PC-3 (cell line): ENCODE data around the gene DYTN. TPM values are rescaled to one million over a fixed set of nuclear protein-coding genes. Genes with fewer than 3 reads are reported as not detected.

Experiments used
- ATAC-seq: fragments of 200-7000 bp; cut with Tn5 transposase; 2 replicates; pipeline ENCODE4 v1.9.1; 2020; ENCODE audit warnings: mild to moderate bottlenecking, moderate library complexity
- BruUV-seq: library from RNA; stranded (reverse); fragments of 400-500 nt; replicated peaks from 2 replicates; lab custom pipeline; 2021; lab: Mats Ljungman, UMichigan
- CTCF ChIA-PET: fragments of 300-600 bp; sonication (Branson Sonifier 250); formaldehyde crosslinking; loops from one replicate; lab custom pipeline; 2022; ENCODE audit warnings: antibody characterized with exemption; lab: Charles Lee
- POLR2A ChIA-PET: fragments of 300-600 bp; sonication (Branson Sonifier 250); formaldehyde crosslinking; loops from one replicate; lab custom pipeline; 2022; ENCODE audit warnings: antibody characterized with exemption; ENCODE audit not compliant: unreplicated experiment; lab: Charles Lee
- DNase-seq: peaks from one replicate; pipeline ENCODE4 v3.0.0-alpha.2; 2015
- H2AFZ ChIP-seq: fragments of 300-600 bp; sonication (generic); 2 replicates; pipeline ENCODE4 v1.6.0; 2016; ENCODE audit warnings: antibody characterized with exemption, low read length
- H3F3A ChIP-seq: fragments of 300-600 bp; sonication (generic); one replicate; pipeline ENCODE4 v1.6.0; 2017; ENCODE audit warnings: antibody characterized with exemption, low read length, control low read depth, mild to moderate bottlenecking; ENCODE audit not compliant: unreplicated experiment
- H3K27ac ChIP-seq: fragments of 300-600 bp; sonication (generic); 2 replicates; pipeline ENCODE4 v1.5.1; 2016; ENCODE audit warnings: mild to moderate bottlenecking, low read length
- H3K27me3 ChIP-seq: fragments of 300-600 bp; sonication (generic); 2 replicates; pipeline ENCODE4 v1.6.1; 2016; ENCODE audit warnings: low read length, mixed read lengths
- H3K36me3 ChIP-seq: fragments of 300-600 bp; sonication (generic); 2 replicates; pipeline ENCODE4 v1.6.1; 2016; ENCODE audit warnings: low read depth, mixed run types, low read length, mixed read lengths
- H3K4me1 ChIP-seq: fragments of 300-600 bp; sonication (generic); 2 replicates; pipeline ENCODE4 v1.5.1; 2016; ENCODE audit warnings: low read length; ENCODE audit not compliant: insufficient read depth
- H3K4me2 ChIP-seq: fragments of 300-600 bp; sonication (generic); 2 replicates; pipeline ENCODE4 v1.6.0; 2016; ENCODE audit warnings: low read length
- H3K4me3 ChIP-seq: fragments of 300-600 bp; sonication (generic); 2 replicates; pipeline ENCODE4 v1.5.1; 2016; ENCODE audit warnings: mild to moderate bottlenecking, low read length, mixed read lengths
- H3K79me2 ChIP-seq: fragments of 300-600 bp; sonication (generic); 2 replicates; pipeline ENCODE4 v1.6.1; 2017; ENCODE audit warnings: low read length, mixed read lengths
- H3K9ac ChIP-seq: fragments of 300-600 bp; sonication (generic); 2 replicates; pipeline ENCODE4 v1.6.0; 2016; ENCODE audit warnings: mild to moderate bottlenecking, low read length
- H3K9me2 ChIP-seq: fragments of 300-600 bp; sonication (generic); replicated peaks from 2 replicates; pipeline ENCODE4 v1.6.1; 2016; ENCODE audit warnings: mixed run types, low read length, mixed read lengths
- H3K9me3 ChIP-seq: fragments of 300-600 bp; sonication (generic); 2 replicates; pipeline ENCODE4 v1.6.1; 2016; ENCODE audit warnings: low read length, mixed read lengths
- H4K20me1 ChIP-seq: fragments of 300-600 bp; sonication (generic); 2 replicates; pipeline ENCODE4 v1.6.1; 2016; ENCODE audit warnings: low read length, mixed read lengths
- EZH2 ChIP-seq: fragments of 300-600 bp; sonication (generic); IDR thresholded peaks from one replicate; pipeline ENCODE4 v1.6.1; 2017; ENCODE audit warnings: antibody characterized with exemption, mild to moderate bottlenecking, low read length; ENCODE audit not compliant: unreplicated experiment
- EZH2phosphoT487 ChIP-seq: fragments of 300-600 bp; sonication (generic); IDR thresholded peaks from 2 replicates; pipeline ENCODE4 v1.6.1; 2018; ENCODE audit warnings: mild to moderate bottlenecking, antibody characterized with exemption, low read length, borderline replicate concordance
- intact Hi-C: fragments of 100-400 bp; cut with micrococcal nuclease; formaldehyde crosslinking; loops from 2 replicates; pipeline ENCODE4 v1.9.0; 2023
- total RNA-seq: library from RNA; depleted of rRNA; stranded (reverse); fragments of >200 nt; gene quantifications from 2 replicates; pipeline ENCODE4 v1.2.3, GENCODE V29; 2014
- TF ChIP-seq, protein P1 (sequence below): fragments of 300-600 bp; sonication (generic); conservative IDR thresholded peaks from 2 replicates; pipeline ENCODE4 v1.5.1; 2017; ENCODE audit warnings: antibody characterized with exemption, low read depth, mild to moderate bottlenecking, low read length

Gene DYTN
- total RNA-seq, 1 experiment from 2014 or later = not detected

DNA sequence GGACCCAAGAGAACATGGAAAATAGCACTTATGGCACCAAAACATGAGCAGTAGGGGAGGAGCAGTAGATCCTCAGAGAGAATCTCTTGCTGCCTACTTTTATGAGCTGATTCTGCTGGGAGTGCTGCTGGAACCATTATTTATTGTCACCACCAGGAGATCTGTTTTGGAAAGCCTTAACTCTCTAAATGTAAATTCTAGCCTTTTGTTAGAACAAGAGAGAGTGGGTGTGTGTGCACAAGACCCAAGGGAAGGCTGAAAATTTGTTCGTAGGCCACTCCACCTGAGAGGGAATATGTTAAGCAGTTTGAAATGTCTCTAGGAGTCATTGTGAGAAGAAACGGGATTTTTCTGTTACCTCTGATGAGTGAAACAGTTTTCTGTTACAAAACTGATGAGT, 92.1 kb downstream of the DYTN start:
- no peak overlapping the region for H3K9ac ChIP-seq
- ATAC-seq (no peak), DNase-seq (no peak)
- ChIA-PET CTCF (interaction anchor here (0.5 kb wide), 1 partner anchor 29 kb away, joined by 4 read pairs; no protein-coding TSS in a partner anchor), POLR2A (no interaction called here)
- no TSS peak for BruUV-seq
- intact Hi-C loops = no loop called here
- H2AFZ ChIP-seq = no peak overlapping the region
- H3K79me2 ChIP-seq = no peaks in the 10 kb centered on the region
- H3K27me3 ChIP-seq = peaks cover 5% of the 10 kb centered on the region; the same call in 1 of the 2 replicates
- TF ChIP-seq EZH2 = no peak
- TF ChIP-seq EZH2phosphoT487 = no peak
- TF ChIP-seq, protein P1, sequence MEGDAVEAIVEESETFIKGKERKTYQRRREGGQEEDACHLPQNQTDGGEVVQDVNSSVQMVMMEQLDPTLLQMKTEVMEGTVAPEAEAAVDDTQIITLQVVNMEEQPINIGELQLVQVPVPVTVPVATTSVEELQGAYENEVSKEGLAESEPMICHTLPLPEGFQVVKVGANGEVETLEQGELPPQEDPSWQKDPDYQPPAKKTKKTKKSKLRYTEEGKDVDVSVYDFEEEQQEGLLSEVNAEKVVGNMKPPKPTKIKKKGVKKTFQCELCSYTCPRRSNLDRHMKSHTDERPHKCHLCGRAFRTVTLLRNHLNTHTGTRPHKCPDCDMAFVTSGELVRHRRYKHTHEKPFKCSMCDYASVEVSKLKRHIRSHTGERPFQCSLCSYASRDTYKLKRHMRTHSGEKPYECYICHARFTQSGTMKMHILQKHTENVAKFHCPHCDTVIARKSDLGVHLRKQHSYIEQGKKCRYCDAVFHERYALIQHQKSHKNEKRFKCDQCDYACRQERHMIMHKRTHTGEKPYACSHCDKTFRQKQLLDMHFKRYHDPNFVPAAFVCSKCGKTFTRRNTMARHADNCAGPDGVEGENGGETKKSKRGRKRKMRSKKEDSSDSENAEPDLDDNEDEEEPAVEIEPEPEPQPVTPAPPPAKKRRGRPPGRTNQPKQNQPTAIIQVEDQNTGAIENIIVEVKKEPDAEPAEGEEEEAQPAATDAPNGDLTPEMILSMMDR = no peak
- H3K4me2 ChIP-seq = no peak overlapping the region
- H3K27ac ChIP-seq = no peak overlapping the region
- H3K4me1 ChIP-seq = no peaks in the 10 kb centered on the region
- H3K9me2 ChIP-seq = no peaks in the 10 kb centered on the region
- H4K20me1 ChIP-seq = no peaks in the 10 kb centered on the region
- H3F3A ChIP-seq = no peaks in the 10 kb centered on the region
- no peaks in the 10 kb centered on the region for H3K9me3 ChIP-seq
- H3K36me3 ChIP-seq = no peaks in the 10 kb centered on the region
- H3K4me3 ChIP-seq = no peak overlapping the region

DNA sequence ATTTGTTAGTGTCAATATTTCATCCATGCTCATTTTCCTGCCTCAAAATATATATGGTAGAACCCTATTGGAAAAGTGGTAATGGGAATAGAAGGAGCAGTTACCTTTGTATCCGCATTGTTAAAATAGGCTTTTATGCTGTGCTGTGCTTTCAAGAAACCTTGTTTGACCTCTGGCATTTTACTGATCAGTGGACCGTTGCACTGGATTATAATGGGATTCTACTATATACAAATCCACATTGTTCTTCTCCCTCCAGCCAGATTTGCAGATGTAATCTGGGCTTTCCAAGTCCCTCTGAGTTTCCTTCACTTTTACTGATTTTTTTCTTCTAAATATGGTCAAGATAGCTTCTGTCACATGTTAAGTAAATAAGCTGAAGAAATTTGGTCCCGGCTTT, 99.2 kb downstream of the DYTN start:
- Histone ChIP-seq H3K36me3 (no peaks in the 10 kb centered on the region), H2AFZ (no peak overlapping the region), H3K4me3 (no peak overlapping the region), H4K20me1 (no peaks in the 10 kb centered on the region), H3K9me3 (no peaks in the 10 kb centered on the region), H3K9ac (no peak overlapping the region), H3K4me1 (peaks cover 38% of the 10 kb centered on the region), H3K27me3 (no peaks in the 10 kb centered on the region), H3K79me2 (no peaks in the 10 kb centered on the region), H3K27ac (no peak overlapping the region), H3K9me2 (no peaks in the 10 kb centered on the region), H3K4me2 (no peak overlapping the region), H3F3A (peaks cover 6% of the 10 kb centered on the region)
- ATAC-seq = no peak
- TF ChIP-seq, protein P1 = no peak
- TF ChIP-seq EZH2phosphoT487 (no peak), EZH2 (no peak)
- no TSS peak for BruUV-seq
- CTCF ChIA-PET = no interaction called here
- POLR2A ChIA-PET = no interaction called here
- intact Hi-C loops = loop anchor here (5.0 to 10.0 kb wide), 2 partner anchors 546 to 893 kb away; partner anchors contain the start of gene KLF7
- no peak for DNase-seq

DNA sequence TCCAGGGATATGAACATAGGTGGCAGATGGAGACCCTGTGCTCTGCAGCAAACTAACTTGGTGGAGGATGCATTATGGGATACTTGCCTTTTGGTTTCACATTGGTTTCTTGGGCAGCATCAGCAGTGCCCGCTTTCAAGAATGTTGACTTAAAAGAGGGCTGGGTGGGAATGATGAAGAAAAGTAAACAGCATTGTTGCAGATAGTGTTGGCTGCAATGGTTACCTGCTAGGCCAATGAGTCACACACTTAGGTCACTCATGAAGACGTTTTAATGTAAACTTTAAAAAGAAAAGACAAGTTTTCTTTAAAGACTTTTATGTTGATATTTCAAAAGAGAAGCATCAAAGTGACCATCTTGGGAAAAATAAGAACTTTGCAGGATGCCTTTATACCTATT, 102.0 kb downstream of the DYTN start:
- no peaks in the 10 kb centered on the region for H4K20me1 ChIP-seq
- intact Hi-C loops = loop anchor here (5.0 to 10.0 kb wide), 2 partner anchors 549 to 896 kb away; partner anchors contain the start of gene KLF7
- no peaks in the 10 kb centered on the region for H3K27me3 ChIP-seq
- H2AFZ ChIP-seq = no peak overlapping the region
- ATAC-seq (peak; percentile 79), DNase-seq (peak; percentile 94)
- H3K36me3 ChIP-seq = no peaks in the 10 kb centered on the region
- peaks cover 63% of the 10 kb centered on the region for H3K4me1 ChIP-seq
- no peaks in the 10 kb centered on the region for H3K9me2 ChIP-seq
- POLR2A ChIA-PET = no interaction called here
- no TSS peak for BruUV-seq
- H3K9ac ChIP-seq = peak overlapping the region; percentile 30; the same call in 1 of the 2 replicates
- H3K4me3 ChIP-seq = no peak overlapping the region
- peak overlapping the region; percentile 58 for H3K4me2 ChIP-seq
- no peaks in the 10 kb centered on the region for H3K79me2 ChIP-seq
- no peak for TF ChIP-seq EZH2phosphoT487
- TF ChIP-seq, protein P1 = no peak
- no peak for TF ChIP-seq EZH2
- no peaks in the 10 kb centered on the region for H3K9me3 ChIP-seq
- peaks cover 6% of the 10 kb centered on the region for H3F3A ChIP-seq
- H3K27ac ChIP-seq = peak overlapping the region; percentile 84
- CTCF ChIA-PET = no interaction called here
